HG02571 (cell line): ENCODE measurements around the gene CCDC47.
"Not testable (repeated sequence)": the region's sequence is repeated elsewhere in the genome, so short reads cannot be mapped to it uniquely, and the experiment has no call there.

ENCODE experiments used
- ATAC-seq: cut with Tn5 transposase; IDR thresholded peaks from one replicate; pipeline ENCODE4 v1.9.1; 2021; ENCODE audit warnings: mild to moderate bottlenecking, moderate library complexity; ENCODE audit not compliant: unreplicated experiment

Gene CCDC47

DNA sequence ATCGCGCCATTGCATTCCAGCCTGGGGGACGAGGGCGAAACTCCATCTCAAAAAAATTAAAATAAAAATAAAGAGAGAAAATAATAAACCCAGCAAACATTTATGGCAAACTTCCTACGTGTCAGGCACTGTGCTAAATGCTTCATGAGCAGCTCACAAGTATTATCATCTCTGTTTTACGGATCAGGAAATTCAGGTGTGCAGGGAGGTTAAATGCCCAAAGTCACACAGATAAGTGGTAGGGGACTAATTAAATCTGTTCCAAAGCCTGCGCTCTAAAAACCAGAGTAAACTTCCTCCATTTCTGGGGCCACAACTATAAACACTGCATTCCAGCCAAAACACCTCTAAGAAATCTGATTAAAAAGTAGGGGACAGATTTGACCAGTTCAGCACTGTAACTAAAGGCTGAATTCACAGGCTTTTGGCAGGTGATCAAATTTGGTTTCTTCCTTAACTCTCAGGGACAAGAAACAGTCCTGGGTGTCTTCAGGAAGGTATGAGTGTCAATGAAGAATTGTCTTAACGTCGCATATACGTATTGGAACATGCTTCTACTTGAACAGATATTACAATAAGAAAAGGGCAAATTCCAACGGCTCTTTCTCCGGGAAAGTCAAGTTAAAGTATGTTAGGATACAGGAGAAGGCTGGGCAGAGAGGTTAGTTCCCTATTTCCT, 32.8 kb downstream of the CCDC47 start:
- no peak for ATAC-seq

DNA sequence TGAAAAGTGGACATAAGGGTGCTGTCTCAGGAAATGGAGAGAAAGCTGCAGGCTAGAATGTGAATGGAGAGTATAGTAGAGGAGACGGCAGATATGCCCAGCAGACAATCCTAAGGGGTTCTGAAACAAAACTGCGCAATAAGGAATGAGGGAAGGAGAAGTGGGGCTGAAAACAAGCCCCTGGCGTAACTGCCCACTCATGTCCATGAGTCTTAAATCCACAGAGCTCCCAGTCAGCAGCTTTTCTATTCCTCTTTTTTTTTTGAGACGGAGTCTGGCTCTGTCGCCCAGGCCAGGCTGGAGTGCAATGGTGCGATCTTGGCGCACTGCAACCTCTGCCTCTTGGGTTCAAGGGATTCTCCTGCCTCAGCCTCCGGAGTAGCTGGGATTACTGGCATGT, 37.7 kb downstream of the CCDC47 start:
- no peak for ATAC-seq

DNA sequence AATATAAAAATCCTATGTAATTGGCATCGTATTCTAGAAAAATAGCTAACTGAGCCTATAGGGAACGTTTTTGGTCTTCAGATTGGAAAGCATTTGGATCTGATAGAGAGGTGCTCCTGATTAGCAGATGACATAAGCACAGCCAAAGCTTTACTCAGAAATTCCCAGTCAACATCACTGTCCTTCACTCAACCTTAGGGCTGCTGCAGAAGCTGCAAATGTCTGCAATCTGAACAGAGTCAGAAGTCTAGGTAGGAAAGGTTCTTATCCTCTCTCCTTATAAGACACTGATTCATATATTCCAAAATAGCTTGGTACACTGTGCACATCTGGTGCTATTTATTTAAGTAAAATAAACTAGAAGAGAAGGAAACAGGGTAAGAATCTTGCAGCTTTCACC, 51.0 kb downstream of the CCDC47 start:
- no peak for ATAC-seq

DNA sequence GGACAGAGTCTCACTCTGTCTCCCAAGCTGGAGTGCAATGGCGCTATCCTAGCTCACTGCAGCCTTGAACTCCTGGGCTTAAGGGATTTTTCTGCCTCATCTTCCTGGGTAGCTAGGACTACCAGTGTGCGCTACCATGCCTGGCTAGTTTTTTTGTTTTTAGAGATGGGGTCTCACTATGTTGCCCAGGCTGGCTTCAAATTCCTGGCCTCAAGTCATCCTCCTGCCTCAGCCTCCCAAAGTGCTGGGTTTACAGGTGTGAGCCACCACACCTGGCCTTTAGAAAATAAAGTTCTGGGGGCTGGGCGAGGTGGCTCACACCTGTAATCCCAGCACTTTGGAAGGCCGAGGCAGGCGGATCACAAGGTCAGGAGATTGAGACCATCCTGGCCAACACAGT, 53.2 kb downstream of the CCDC47 start:
- ATAC-seq: not testable (repeated sequence)

DNA sequence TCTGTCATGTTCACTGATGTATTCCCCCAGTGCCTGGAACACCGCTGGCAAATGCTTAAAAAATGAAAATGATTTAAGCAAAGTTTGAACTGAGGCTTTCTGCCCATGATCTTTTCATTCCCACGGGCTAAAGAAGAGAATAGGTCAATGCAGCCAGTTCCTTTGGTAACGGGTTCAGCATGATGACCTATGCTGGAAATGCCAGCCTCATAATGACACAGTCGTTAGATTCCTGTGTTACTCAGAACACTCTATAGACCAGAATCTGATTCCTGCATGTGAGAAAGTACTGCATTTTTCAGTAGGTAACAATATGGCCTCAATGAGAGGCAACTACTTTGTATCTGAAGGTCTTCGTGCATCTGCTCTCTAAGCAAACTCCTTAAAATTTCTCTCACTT, 54.4 kb downstream of the CCDC47 start:
- no peak for ATAC-seq

DNA sequence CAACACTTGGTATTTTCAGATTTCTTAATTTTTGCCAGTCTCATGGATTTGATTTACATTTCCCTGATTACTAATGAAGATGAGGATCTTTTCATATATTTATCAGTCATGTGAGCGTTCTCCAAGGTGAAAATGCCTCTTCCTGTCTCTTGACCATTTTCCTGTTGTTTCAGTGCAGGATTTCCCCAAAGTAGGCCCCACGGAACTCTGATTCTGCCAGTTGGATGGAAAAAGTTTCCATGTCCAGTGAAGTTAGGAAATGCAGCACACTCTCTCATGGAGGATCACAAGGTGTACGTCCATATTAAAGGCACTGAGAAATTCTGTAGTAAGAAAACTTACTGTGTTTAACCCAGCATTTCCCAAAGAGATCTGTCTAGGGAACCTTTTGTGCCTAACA, 57.0 kb downstream of the CCDC47 start:
- ATAC-seq: no peak

DNA sequence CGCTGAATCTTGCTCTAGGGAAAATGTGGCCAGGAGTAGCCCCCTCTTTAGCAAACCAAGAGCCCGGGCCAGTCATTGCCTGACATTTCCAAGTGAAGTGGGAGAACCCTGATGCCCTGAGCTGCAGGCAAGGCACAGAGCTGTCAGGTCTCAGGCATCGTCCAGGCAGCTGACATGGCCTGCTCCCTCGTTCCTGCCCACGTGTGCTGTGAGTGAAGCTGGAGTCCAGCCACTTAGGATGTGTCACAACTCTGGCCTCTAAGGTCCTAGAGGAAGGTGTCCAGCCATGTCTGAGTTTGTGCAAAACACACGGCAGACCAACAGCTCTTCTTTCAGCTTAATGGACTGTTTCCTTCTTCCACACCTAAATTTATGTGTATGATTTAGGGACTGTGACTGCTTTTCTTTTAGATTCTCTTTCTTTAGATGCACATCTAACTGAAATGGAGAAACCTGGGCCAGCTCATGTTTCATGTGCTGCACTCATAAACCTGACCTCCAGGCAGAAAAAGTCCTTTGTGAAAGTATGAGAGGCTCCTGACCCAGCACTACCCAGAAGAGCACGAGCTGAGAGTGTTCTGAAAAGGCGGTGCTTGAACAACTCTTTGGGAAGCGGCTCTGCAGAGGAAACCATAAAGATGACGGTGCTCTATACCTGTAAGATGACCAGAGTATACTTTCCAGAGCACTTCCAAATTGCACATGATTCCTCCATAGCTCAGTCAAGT, 58.7 kb downstream of the CCDC47 start:
- ATAC-seq: no peak

DNA sequence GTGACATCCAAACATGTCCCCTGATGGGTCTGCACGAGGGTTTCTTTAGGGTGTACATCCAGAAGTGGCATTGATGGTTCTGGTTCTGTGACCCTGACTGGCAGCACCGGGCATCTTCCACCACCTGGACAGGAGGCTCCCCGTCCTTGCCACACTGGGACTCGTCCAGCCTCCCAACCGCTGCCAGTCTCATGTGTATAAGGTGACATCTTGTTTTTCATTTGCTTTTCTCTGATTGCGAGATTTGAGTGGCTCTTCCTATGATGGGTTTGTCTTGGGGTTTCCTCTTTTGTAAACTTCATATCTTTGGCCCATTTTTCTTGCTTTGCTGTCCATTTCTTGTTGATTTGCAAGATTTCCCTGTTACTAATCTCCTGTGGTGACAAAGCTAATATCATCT, 64.3 kb downstream of the CCDC47 start:
- no peak for ATAC-seq

DNA sequence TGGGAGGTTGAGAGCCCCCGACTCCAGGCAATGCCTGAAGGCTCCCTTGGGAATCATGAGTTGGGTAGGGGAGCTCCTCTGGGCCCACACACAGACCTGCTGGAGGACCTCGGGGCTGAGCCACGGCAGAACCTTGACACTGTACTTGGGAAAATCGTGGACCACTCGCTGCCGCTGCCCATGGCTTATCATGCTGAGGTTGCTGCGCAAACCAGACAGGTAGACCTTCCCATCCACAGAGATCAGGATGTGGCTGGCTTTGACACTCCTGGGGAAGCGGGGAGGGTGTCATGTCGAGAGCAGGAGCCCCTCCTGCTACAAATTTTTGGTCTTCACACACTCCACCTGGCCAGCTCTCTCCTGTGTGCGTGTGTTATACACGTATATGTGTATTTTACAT, 66.2 kb downstream of the CCDC47 start:
- ATAC-seq: no peak

DNA sequence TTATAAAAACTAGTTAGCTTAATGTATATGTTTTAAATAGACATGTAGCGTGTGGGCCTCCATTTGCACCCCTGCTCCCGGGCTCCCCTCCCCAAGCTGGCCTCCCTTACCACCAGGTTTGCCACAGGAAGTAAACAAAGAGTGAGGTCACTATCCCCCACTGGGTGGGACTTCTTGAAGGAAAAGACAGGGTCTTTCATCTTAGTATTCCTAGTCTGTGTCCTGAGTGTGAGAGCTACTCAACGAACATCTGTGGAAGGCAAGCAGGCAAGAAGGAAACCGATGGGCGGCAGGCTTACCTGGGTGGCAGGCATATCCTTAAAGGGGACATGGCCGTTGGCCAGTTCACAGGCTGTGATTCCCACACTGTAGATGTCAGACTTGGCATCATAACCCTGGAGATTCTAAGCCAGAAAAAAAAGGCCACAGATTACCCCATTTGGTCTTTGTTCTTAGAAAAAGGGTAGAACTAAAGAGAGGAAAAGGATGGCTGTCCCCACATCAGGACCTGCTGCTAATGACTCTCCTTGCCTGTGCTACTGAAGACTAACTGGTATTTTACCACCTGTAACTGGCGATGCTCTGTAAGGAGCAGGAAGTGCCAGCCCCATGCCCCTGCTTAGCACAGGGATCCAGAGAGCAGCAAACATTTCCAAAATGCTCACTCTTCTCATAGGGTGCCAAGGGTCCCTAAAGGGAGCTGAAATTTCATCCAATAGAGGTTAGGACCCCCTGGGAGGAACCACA, 66.9 kb downstream of the CCDC47 start:
- ATAC-seq: no peak

DNA sequence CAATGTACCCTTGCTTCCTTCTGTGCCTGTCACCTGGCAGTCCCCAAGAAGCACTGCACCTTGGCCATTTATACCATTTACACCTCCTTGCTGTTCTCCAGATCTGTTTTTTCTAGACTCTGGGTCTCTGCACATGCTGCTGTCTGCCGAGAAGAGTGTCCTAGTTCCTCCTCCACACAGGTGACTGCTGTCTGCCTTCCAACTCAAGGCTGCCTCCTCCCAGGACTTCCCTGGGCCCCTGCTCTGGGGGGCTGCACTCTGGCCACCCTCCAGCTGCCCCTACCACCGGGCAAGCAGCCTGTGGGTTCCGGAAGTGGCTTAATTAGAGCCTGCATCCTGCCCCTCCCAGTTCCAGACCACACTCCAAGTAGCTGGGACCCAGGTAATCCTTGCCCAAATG, 67.7 kb downstream of the CCDC47 start:
- ATAC-seq: no peak

DNA sequence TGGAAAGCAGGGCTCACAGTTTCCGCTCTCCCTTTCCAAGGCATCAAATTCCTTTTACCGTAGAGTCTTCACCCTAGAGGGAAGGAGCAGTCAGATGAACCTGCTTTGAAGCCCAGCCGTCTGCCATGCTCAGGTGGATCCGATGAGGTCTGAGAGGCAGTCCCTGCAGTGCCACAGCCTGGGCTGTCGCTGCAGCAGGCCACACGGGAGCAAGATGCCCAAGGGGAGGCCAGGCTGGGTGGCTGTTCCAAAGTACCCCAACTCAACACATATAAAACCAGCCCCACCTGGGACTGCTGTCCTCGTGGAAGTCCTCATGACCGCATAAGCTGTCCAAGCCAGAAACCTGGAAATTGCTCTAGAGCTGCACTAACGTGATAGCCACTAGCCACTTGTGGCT, 68.6 kb downstream of the CCDC47 start:
- ATAC-seq: no peak

DNA sequence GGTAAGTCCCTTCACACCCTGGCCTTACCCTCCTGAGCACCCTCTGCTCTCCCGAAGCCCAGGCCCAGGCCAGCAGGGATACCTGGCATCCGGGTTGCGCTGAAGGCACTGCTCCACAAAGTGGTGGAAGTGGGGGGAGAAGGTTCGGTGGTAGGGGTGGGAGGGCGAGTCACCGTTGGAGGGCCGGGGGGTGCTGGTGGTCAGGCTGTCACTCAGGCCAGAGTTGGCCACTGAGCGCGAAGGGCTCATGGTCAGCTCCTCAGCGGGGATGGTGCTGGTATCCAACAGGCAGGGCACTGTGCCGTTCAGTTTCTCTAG, 69.2 kb downstream of the CCDC47 start:
- no peak for ATAC-seq

DNA sequence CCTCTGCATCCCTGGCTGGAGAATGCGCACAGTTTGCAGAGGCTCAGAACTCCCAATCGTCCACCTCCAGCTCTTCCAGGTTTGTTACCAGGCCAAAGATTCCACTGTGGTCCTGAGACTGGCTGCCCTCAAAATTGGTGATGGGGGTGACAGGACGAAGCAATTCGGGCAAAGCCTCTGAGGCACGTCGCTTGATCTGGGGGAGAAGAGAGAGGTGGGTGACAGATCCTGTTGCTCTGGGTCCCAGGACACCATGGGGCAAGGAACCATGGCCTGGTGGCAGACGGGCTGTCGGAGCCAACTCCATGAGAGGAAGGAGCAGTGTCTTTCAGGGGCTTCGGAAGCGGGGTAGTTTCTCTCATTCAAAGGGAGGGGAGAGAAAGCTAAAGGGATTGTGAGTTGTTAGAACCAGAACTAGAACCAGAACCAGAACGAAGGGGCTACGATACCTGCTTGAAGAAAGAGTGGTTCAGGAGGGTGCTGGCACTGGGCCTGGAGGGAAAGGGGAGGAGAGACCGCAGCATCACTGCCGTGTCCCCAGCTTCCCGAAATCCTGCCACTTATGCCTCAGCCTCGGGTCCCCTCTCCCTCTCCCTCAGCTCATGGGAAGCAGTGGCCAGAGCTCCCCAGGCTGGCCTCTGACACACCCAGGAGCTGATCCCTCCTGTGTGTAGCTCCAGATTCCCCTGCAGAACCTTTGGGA, 69.7 kb downstream of the CCDC47 start:
- no peak for ATAC-seq

DNA sequence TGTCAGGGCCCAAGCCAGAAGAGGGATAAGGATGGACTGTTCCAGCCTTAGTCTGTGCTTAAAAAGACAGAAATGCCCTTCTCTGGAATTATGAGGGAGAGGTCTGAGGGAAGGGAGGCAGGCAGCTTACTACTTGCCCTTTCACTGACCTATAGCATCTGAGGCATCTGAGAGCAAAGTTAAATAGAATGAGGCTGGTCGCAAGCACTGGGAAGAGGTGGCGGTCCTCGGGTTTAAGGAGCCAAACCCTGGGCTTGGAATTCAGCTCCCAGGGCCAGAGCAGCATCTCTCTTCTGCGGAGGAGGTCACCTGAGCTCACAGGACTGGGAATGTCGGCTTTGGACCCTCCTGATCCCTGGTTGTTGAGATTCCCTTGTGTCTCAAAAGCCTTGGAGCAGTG, 70.4 kb downstream of the CCDC47 start:
- ATAC-seq: no peak

DNA sequence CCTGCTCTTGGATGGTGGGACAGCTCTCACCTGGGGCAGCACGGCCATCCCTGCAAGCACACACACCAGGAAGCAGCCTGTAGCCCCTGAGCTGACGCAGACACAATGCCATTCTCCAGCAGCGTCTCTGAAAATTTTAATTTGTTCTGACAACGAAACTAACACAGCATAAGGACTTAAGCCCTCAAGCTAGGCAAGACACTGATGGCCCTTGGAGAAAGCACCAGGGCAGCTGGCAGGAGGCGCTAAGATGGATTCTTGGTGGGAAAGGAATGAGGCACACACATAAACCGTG, 70.7 kb downstream of the CCDC47 start:
- ATAC-seq: no peak

DNA sequence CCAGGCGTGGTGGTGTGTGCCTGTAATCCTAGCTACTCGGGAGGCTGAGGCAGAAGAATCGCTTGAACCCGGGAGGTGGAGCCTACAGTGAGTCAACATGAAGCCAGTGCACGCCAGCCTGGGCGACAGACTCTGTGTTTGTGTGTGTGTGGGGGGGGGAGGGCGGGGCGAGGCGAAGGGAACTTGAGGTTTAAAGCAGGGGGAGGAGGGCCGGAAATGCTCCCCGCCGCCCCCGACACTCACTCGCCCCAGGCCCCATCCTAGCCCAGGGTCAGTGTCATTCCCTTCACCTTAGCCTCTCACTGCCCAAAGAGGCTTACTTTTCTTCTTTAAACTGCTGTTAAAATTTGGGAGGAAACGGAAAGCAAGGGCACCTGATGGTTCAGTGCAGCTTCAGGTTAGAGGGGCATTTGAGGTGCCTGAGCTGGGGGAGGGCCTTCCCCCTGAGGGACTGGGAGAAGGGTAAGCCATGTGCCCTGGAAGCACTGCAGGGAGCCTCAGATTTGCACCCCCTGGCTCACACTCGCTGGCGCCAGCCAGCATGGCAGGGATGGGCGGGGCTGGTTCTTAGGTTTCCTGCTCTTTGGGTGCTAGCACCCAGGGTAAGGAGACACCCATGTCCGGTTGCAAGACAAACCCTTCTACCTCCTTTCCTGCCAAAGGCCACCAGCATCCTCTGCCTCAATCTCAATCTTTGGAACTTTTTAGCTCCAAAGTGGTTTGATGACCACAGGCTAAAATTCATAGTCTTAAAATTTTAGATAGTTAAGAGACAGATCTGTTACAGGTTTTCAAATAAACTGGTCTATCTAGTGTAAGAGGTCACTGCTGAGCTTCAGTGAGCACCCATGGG, 71.3 kb downstream of the CCDC47 start:
- ATAC-seq: no peak

DNA sequence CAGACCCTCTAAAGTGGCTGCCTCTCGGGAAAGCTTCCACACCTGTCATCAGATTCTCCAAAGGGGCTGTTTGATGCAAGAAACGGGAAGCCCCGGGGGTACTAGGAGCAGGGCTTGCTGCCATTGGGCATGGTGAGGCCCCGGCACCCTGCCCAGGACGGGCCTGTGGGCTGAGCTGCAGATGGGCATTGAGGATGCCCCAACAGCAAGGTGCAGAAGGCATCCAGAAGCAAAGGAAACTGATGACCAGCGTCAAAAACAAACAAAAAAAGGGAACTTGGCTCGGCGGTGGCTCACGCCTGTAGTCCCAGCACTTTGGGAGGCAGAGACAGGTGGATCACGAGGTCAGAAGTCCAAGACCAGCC, 72.0 kb downstream of the CCDC47 start:
- no peak for ATAC-seq

DNA sequence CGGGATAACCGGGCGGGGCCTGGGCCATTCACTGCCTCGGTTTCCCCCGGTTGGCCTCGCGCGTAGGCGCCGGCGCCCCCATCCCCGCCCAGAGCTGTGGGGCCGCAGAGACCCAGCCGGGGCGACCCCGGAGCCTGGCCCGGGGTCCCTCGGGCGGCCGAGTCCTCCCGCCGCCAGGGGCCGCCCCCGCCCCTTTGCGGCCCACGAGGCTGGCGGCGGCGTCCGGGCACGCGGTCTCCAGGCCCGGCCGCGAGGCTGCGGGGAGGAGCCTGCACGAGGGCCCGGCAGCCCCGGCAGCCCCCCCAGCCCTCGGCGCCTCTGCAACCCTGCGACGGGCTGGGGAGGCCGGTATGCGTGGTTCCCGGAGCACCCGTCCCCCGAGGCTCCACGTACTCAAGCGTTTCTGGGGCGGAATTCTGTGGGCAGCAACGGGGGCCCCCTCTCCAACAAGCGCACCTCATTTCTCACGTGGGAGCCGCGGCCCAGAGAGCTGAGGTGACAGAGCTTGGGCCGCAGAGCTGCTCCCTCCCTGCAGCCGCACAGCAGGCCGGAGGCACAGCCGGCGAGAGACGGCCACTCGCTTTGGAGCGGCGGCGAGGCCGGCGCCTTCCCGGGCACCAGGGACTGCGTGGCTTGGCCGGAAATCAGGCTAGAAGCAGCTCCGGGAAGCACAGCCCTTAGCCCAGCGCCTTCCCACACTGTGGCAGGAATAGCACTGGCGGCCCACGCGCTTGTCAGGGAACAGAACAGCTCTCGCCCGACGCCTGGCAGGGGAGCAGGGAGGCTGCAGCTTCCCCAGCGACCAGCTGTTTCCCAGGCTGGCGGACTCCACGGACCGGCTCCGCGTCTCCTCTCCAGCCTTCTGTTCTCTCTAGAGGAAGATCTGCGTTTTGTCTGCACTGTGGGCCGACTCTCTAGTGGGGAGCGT, 72.6 kb downstream of the CCDC47 start:
- ATAC-seq: peak; percentile 21
